HEK293 (cell line): Measurements from ENCODE around the gene PTPRN2.

Experiments
- CTCF ChIP-seq: fragments of 450-650 bp; formaldehyde crosslinking; IDR thresholded peaks from 2 replicates; pipeline ENCODE4 v1.5.1; 2016; ENCODE audit warnings: missing biosample characterization, missing genetic modification characterization
- ELK4 ChIP-seq: IDR thresholded peaks from 2 replicates; pipeline ENCODE4 v1.6.1; 2011; ENCODE audit warnings: mild to moderate bottlenecking, low read depth, low read length, borderline replicate concordance
- PRDM2 ChIP-seq: fragments of 450-650 bp; formaldehyde crosslinking; IDR thresholded peaks from 2 replicates; pipeline ENCODE4 v1.5.1; 2016; ENCODE audit warnings: missing biosample characterization, missing genetic modification characterization, borderline replicate concordance
- PRDM4 ChIP-seq: fragments of 450-650 bp; formaldehyde crosslinking; IDR thresholded peaks from 2 replicates; pipeline ENCODE4 v1.5.1; 2017; ENCODE audit warnings: missing biosample characterization, missing genetic modification characterization
- REST ChIP-seq: fragments of 450-650 bp; formaldehyde crosslinking; IDR thresholded peaks from 2 replicates; pipeline ENCODE4 v1.5.1; 2016; ENCODE audit warnings: missing biosample characterization, missing genetic modification characterization
- ZBTB11 ChIP-seq: fragments of 450-650 bp; formaldehyde crosslinking; conservative IDR thresholded peaks from 2 replicates; pipeline ENCODE4 v1.5.1; 2016; ENCODE audit warnings: low read depth, missing biosample characterization, missing genetic modification characterization
- ZBTB49 ChIP-seq: fragments of 450-650 bp; formaldehyde crosslinking; IDR thresholded peaks from 2 replicates; pipeline ENCODE4 v1.5.1; 2016; ENCODE audit warnings: missing biosample characterization, missing genetic modification characterization, low read depth
- ZBTB7A ChIP-seq: fragments of 450-650 bp; formaldehyde crosslinking; IDR thresholded peaks from 2 replicates; pipeline ENCODE4 v1.5.1; 2016; ENCODE audit warnings: low read depth, missing biosample characterization, missing genetic modification characterization
- ZNF132 ChIP-seq: fragments of 450-650 bp; formaldehyde crosslinking; IDR thresholded peaks from 2 replicates; pipeline ENCODE4 v1.5.1; 2017; ENCODE audit warnings: missing biosample characterization, missing genetic modification characterization, borderline replicate concordance
- ZNF175 ChIP-seq: fragments of 450-650 bp; formaldehyde crosslinking; IDR thresholded peaks from 2 replicates; pipeline ENCODE4 v1.5.1; 2016; ENCODE audit warnings: missing biosample characterization, missing genetic modification characterization
- ZNF19 ChIP-seq: fragments of 450-650 bp; formaldehyde crosslinking; IDR thresholded peaks from 2 replicates; pipeline ENCODE4; 2016; ENCODE audit warnings: missing biosample characterization, missing genetic modification characterization, low read depth
- ZNF274 ChIP-seq, 2 experiments: fragments of 200-500 bp in 1 of 2; fragments of 450-650 bp in 1 of 2; sonication (Bioruptor generic) in 1 of 2; formaldehyde crosslinking in 1 of 2; IDR thresholded peaks; 2 replicates each; pipeline versions ENCODE4 v1.5.1 to v1.6.1; 2014 to 2016; ENCODE audit warnings: borderline replicate concordance in 1 of 2, inconsistent platforms in 1 of 2, low read length in 1 of 2, missing biosample characterization in 1 of 2, missing genetic modification characterization in 1 of 2
- ZSCAN30 ChIP-seq: fragments of 450-650 bp; IDR thresholded peaks from 2 replicates; pipeline ENCODE4 v1.5.1; 2018; ENCODE audit warnings: missing biosample characterization, mild to moderate bottlenecking, missing genetic modification characterization, moderate library complexity

GRCh38 chr7:157564517-157565177 lies 1023.0 kb downstream of the PTPRN2 start:
- no peak for TF ChIP-seq ZBTB11
- no peak for TF ChIP-seq PRDM2
- no peak for TF ChIP-seq REST (tag by site-specific recombination)
- TF ChIP-seq CTCF = no peak
- no peak for TF ChIP-seq ZNF175
- no peak for TF ChIP-seq PRDM4 (tag by site-specific recombination)
- TF ChIP-seq ZBTB49 (tag by site-specific recombination) = no peak
- no peak for TF ChIP-seq ZNF19 (tag by site-specific recombination)
- TF ChIP-seq ZNF274 (IDR thresholded peaks at IDR 0.05; ENCODE audit: low read length) = no peak
- no peak for TF ChIP-seq ZNF274 (tag by site-specific recombination; IDR thresholded peaks at IDR 0.05; ENCODE audit: borderline replicate concordance)
- no peak for TF ChIP-seq ZNF132 (tag by site-specific recombination)
- no peak for TF ChIP-seq ZBTB7A (tag by site-specific recombination)
- no peak for TF ChIP-seq ZSCAN30 (tag by site-specific recombination)
- no peak for TF ChIP-seq ELK4
